AG09319 (cell line): ENCODE measurements around the gene TCF20.

ENCODE experiments used
- DNase-seq: peaks from one replicate; pipeline ENCODE4 v3.0.0-alpha.2; 2010; ENCODE audit warnings: low read depth; ENCODE audit errors: extremely low read depth
- CTCF ChIP-seq: IDR thresholded peaks from 2 replicates; pipeline ENCODE4 v1.5.1; 2011; ENCODE audit warnings: low read depth, mild to moderate bottlenecking, inconsistent platforms, low read length, moderate library complexity

The TCF20 gene

DNA sequence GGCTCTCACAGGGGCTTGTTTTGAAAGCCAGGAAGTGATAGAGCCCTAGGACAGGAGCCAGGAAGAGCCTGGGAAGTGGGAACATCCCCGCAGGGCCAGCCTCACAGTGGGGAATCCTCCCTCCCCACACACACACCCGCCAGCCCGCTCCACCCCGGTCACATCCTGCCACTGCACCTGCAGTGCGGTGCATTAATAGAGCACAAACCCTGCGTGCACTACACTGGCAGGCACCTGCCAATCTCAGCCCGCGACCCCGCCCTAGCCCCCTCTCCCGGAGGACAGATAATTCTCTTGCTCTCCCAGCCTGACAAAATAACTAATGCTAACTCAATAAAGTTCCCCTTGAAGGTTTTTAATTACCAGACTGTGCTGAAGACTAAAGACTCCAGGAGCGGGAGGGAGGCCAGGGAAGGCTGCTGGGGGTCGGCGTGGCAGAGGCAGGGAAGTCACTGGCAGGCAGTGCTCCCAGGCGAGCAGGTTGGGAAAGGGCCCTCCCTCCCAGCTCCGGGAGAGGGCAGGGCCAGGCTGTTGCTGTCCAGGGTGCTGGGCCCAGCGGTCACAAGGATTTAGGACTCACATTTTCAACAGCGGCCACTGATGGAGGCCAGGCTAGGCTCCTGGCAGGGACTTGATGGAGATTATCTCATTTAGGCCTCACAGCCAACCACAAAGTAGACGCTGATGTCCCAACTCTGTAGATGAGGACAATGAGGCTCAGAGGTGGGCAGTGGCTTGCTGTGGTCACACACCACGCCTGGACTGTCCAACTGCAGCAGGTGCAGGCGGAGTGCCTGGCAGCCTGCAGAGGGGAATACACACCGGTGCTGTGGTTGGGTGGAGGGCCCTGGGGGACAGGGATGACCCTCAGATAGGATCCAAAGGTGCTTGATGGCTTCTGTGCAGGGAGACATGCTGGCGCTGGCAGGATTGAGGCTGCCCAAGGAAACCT is 23.9 kb upstream of the TCF20 start:
- no peak; the same call in 1 of the 2 replicates for TF ChIP-seq CTCF
- DNase-seq, result no peak

GRCh38 chr22:42292732-42293520 is 22.5 kb upstream of the TCF20 start:
- no peak for DNase-seq
- no peak for TF ChIP-seq CTCF

GRCh38 chr22:42291287-42291686 is 20.8 kb upstream of the TCF20 start:
- no peak for DNase-seq
- no peak for TF ChIP-seq CTCF

DNA sequence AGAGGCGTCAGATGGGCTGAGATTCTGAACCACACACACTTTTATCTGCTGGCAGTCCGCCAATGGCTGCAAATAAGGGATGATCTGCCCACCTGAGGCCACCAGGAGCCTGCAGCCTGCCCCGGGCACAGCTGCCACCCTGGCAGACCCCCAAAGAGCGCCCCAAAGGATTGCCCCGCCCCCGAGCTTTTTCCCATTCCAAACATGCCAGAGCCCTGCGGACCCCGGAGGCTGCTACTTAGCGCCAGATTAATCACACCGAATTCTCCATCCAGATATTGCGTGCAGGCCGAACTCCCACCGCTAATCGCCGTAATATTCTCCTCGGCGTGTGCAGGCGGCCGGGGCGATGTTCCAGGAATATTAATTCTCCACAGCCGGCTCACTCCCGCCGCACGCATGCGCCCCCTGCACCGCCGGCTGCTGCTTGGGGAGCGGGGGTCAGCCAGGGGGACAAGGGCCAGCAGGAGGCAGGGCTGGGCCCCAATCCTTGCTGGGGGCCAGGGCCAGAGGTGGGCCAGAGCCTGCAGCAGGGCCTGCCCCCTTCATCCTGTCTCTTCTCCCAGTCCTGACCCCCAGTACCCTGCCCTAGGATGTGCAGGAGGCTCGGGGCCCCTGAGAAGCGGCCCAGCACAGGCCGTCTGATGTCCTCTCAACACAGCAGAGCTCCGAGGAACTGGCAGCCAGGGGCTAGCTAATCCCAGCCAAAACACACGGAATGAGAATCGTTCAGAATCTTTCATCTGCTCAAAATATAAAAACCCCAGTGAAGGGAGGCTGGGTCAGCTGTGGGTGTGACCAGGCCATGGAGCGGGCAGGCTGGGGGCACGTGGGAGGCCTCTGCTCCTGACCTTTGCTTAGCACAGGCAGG is 19.5 kb upstream of the TCF20 start:
- DNase-seq, result no peak
- no peak for TF ChIP-seq CTCF

DNA sequence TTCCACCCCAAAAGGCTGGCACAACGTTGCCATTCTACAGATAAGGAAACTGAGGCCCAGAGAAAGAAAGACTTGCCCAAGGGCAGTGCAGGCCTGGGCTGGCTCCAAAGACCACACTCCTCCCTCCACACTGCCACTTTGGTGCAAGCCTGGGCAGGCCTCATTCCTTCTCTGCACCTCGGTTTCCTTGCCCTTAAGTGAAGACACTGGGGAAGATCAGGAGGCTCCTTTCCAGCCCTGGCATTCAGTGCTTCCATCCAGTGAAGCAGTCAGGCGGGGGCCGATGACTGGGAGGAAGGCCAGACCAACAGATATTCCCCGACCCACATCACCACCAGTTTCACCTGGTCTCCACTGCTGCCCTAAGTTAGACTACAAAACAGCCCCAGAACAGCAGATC is 18.3 kb upstream of the TCF20 start:
- no peak for DNase-seq
- TF ChIP-seq CTCF, result no peak

- DNase-seq, result no peak
- TF ChIP-seq CTCF, result no peak
Observed at GRCh38 chr22:42287174-42287890, 16.9 kb upstream of the TCF20 start.
